Measurements from ENCODE around the gene CLASRP. TPM values are rescaled to one million over a fixed set of nuclear protein-coding genes. Genes with fewer than 3 reads are reported as not detected.
"Not testable (repeated sequence)": the region's sequence is repeated elsewhere in the genome, so short reads cannot be mapped to it uniquely, and the experiment has no call there.

Gene CLASRP
- total RNA-seq, 1 experiment from 2014 or later, result 126 TPM

GRCh38 chr19:45115809-45116615 lies 77.2 kb downstream of the CLASRP start:
- intact Hi-C loops (cut with micrococcal nuclease; ENCODE audit: unreplicated experiment), result no loop called here
- H3K27ac Mint-ChIP-seq (ENCODE audit: unreplicated experiment), result no peak overlapping the region
- H3K4me1 Mint-ChIP-seq (ENCODE audit: low read depth, unreplicated experiment), result peaks cover 45% of the 10 kb centered on the region
- H3K4me3 Mint-ChIP-seq (ENCODE audit: low read depth, unreplicated experiment), result no peak overlapping the region
- no peak for TF ChIP-seq CTCF (IDR thresholded peaks at IDR 0.05; ENCODE audit: unreplicated experiment)
- H3K27me3 Mint-ChIP-seq (ENCODE audit: unreplicated experiment), result no peaks in the 10 kb centered on the region
- BruUV-seq (replicated peaks), result no TSS peak
- CTCF ChIA-PET, result interaction anchor here (0.7 kb wide), 1 partner anchor 24 kb away, joined by 3 read pairs; no protein-coding TSS in a partner anchor
- peaks cover 21% of the 10 kb centered on the region for H3K36me3 Mint-ChIP-seq (ENCODE audit: insufficient read depth, unreplicated experiment)
- no peak for DNase-seq
- H3K9me3 Mint-ChIP-seq (ENCODE audit: low read depth, unreplicated experiment), result no peaks in the 10 kb centered on the region

DNA sequence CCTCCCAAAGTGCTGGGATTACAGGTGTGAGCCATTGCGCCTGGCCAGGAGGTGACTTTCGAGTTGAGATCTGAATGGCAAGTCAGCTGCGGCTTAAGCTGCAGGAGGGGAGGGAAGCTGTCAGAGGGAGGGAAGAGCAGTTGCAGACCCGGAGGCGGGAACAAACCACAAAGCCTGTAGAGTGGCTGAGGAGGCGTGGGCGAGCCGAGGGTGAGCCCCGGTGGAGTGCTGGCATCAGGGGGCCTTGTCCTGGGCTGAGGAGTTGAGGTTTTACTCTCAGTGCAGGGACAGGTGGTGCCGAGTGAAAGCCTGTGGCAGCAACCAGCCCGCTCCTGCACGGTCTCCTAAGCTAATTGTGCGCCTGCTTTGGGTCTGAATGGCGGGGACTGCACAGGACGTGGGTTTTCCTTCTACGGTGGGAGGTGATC lies 78.3 kb downstream of the CLASRP start:
- BruUV-seq (replicated peaks), result no TSS peak
- Mint-ChIP-seq H3K9me3 (ENCODE audit: low read depth, unreplicated experiment) (no peaks in the 10 kb centered on the region), H3K27ac (ENCODE audit: unreplicated experiment) (no peak overlapping the region), H3K4me3 (ENCODE audit: low read depth, unreplicated experiment) (no peak overlapping the region), H3K4me1 (ENCODE audit: low read depth, unreplicated experiment) (peaks cover 49% of the 10 kb centered on the region), H3K27me3 (ENCODE audit: unreplicated experiment) (no peaks in the 10 kb centered on the region), H3K36me3 (ENCODE audit: insufficient read depth, unreplicated experiment) (peaks cover 23% of the 10 kb centered on the region)
- intact Hi-C loops (cut with micrococcal nuclease; ENCODE audit: unreplicated experiment), result no loop called here
- TF ChIP-seq CTCF (IDR thresholded peaks at IDR 0.05; ENCODE audit: unreplicated experiment), result no peak
- CTCF ChIA-PET, result interaction anchor here (0.8 kb wide), 1 partner anchor 97 kb away, joined by 3 read pairs; no protein-coding TSS in a partner anchor
- DNase-seq, result no peak

DNA sequence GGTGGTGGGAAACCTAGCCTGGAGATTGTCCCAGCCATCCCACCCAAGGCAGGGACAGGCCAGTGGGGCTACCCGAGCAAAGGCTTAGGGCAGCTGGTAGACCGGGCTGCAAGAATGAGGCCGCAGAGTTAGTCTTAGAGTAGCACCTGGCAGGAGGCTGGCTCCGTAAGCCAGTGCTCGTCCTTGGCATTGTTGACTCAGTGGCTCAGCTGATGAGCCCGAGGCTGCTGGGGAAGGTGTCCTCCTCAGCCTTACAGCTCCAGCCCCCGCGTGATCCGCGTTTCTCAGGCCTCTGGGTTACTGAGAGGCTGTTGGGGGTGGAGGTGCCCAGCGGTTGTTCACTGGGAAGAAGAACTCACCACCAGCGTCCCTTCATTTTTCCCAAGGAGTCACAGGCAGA lies 78.8 kb downstream of the CLASRP start:
- Mint-ChIP-seq H3K4me3 (ENCODE audit: low read depth, unreplicated experiment) (no peak overlapping the region), H3K27ac (ENCODE audit: unreplicated experiment) (no peak overlapping the region), H3K4me1 (ENCODE audit: low read depth, unreplicated experiment) (peaks cover 49% of the 10 kb centered on the region), H3K27me3 (ENCODE audit: unreplicated experiment) (no peaks in the 10 kb centered on the region), H3K36me3 (ENCODE audit: insufficient read depth, unreplicated experiment) (peaks cover 23% of the 10 kb centered on the region), H3K9me3 (ENCODE audit: low read depth, unreplicated experiment) (no peaks in the 10 kb centered on the region)
- DNase-seq, result no peak
- CTCF ChIA-PET, result interaction anchor here (0.8 kb wide), 2 partner anchors 9 to 96 kb away, joined by 3 to 4 read pairs; no protein-coding TSS in a partner anchor
- intact Hi-C loops (cut with micrococcal nuclease; ENCODE audit: unreplicated experiment), result no loop called here
- no TSS peak for BruUV-seq (replicated peaks)
- TF ChIP-seq CTCF (IDR thresholded peaks at IDR 0.05; ENCODE audit: unreplicated experiment), result no peak

DNA sequence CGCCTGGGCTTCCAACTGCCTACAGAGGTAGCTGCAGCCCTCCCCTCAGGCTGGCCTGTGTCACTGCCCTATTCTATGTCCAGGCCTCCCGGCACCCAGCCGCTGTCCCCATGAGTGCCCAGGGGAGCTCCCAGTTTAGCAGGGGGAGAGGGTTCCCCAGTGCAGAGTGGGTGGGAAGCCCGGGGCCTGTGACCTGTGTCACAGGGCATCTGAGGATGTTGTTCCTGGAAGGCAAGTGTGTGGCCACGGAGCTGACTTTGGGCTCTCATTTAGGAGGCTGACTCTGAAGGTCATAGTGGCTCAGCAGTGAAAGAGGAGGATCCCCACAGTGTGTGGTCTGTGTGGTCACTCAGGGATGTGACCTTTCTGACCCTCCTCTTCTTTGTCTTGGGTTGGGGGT lies 79.3 kb downstream of the CLASRP start:
- H3K4me1 Mint-ChIP-seq (ENCODE audit: low read depth, unreplicated experiment), result peaks cover 49% of the 10 kb centered on the region
- DNase-seq, result no peak
- BruUV-seq (replicated peaks), result no TSS peak
- CTCF ChIA-PET, result interaction anchor here (0.8 kb wide), 1 partner anchor 9 kb away, joined by 4 read pairs; no protein-coding TSS in a partner anchor
- TF ChIP-seq CTCF (IDR thresholded peaks at IDR 0.05; ENCODE audit: unreplicated experiment), result no peak
- no peaks in the 10 kb centered on the region for H3K9me3 Mint-ChIP-seq (ENCODE audit: low read depth, unreplicated experiment)
- peaks cover 23% of the 10 kb centered on the region for H3K36me3 Mint-ChIP-seq (ENCODE audit: insufficient read depth, unreplicated experiment)
- no peaks in the 10 kb centered on the region for H3K27me3 Mint-ChIP-seq (ENCODE audit: unreplicated experiment)
- H3K27ac Mint-ChIP-seq (ENCODE audit: unreplicated experiment), result no peak overlapping the region
- H3K4me3 Mint-ChIP-seq (ENCODE audit: low read depth, unreplicated experiment), result no peak overlapping the region
- intact Hi-C loops (cut with micrococcal nuclease; ENCODE audit: unreplicated experiment), result no loop called here

DNA sequence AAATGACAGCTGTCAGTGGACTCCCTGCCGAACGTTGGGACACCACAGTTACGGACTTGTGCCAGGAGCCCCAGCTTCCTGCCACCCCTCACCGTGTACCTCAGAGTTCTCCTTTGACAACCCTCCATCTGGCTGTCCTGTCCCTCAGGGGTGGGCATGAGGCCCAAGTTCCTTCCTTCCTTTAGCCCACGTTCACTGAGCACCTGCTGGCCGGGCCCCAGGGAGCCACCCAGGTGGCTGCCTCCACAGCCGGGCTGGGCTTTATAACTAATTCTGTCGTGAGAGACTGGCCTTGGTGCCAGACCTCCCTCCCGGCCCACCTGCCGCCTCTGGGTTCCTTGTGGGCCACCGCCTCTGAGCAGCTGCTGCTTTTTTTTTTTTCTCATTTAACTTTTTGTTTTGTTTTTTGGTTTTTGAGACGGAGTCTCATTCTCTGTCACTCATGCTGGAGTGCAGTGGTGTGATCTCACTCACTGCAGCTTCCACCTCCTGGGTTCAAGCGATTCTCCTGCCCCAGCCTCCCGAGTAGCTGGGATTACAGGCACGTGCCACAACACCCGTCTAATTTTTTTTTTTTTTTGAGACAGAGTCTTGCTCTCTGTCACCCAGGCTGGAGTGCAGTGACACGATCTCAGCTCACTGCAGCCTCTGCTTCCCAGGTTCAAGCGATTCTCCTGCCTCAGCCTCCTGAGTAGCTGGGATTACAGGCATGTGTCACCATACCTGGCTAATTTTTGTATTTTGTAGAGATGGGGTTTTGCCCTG lies 79.9 kb downstream of the CLASRP start:
- BruUV-seq (replicated peaks); H3K4me3 Mint-ChIP-seq (ENCODE audit: low read depth, unreplicated experiment); H3K27me3 Mint-ChIP-seq (ENCODE audit: unreplicated experiment); DNase-seq; intact Hi-C loops (cut with micrococcal nuclease; ENCODE audit: unreplicated experiment); H3K9me3 Mint-ChIP-seq (ENCODE audit: low read depth, unreplicated experiment); H3K27ac Mint-ChIP-seq (ENCODE audit: unreplicated experiment): not testable (repeated sequence)
- Mint-ChIP-seq H3K36me3 (ENCODE audit: insufficient read depth, unreplicated experiment) (peaks cover 23% of the 10 kb centered on the region), H3K4me1 (ENCODE audit: low read depth, unreplicated experiment) (peaks cover 49% of the 10 kb centered on the region)
- CTCF ChIA-PET, result interaction anchor here (0.7 kb wide), 1 partner anchor 1092 kb away, joined by 4 read pairs; no protein-coding TSS in a partner anchor
